ES-I3 (cell line): ENCODE measurements around the gene CA10.

ENCODE experiments used
- H3K36me3 ChIP-seq: 2 replicates; pipeline ENCODE4 v1.6.1; 2013; ENCODE audit warnings: mild to moderate bottlenecking, low read length, control low read depth, moderate library complexity; ENCODE audit not compliant: insufficient read depth
- H3K4me1 ChIP-seq: 2 replicates; pipeline ENCODE4 v1.6.1; 2013; ENCODE audit warnings: mild to moderate bottlenecking, control low read depth, low read length; ENCODE audit not compliant: insufficient read depth
- H3K9ac ChIP-seq: 2 replicates; pipeline ENCODE4 v1.6.1; 2013; ENCODE audit warnings: low read depth, mild to moderate bottlenecking, low read length, moderate library complexity
- H3K9me3 ChIP-seq: 2 replicates; pipeline ENCODE4 v1.6.1; 2013; ENCODE audit warnings: mild to moderate bottlenecking, low read length, moderate library complexity; ENCODE audit not compliant: control insufficient read depth, insufficient read depth

CA10 gene

GRCh38 chr17:52047086-52047485, 111.4 kb downstream of the CA10 start:
- H3K36me3 ChIP-seq, result no peaks in the 10 kb centered on the region
- no peaks in the 10 kb centered on the region for H3K9me3 ChIP-seq
- peaks cover 10% of the 10 kb centered on the region; the same call in 1 of the 2 replicates for H3K4me1 ChIP-seq
- H3K9ac ChIP-seq, result no peak overlapping the region

GRCh38 chr17:52041123-52041617, 117.3 kb downstream of the CA10 start:
- no peaks in the 10 kb centered on the region for H3K9me3 ChIP-seq
- H3K9ac ChIP-seq, result no peak overlapping the region
- no peaks in the 10 kb centered on the region for H3K4me1 ChIP-seq
- no peaks in the 10 kb centered on the region for H3K36me3 ChIP-seq

- Histone ChIP-seq H3K36me3 (no peaks in the 10 kb centered on the region), H3K9me3 (no peaks in the 10 kb centered on the region), H3K4me1 (no peaks in the 10 kb centered on the region), H3K9ac (no peak overlapping the region)
Measured at GRCh38 chr17:52036416-52036815, 122.1 kb downstream of the CA10 start.

- no peaks in the 10 kb centered on the region for H3K9me3 ChIP-seq
- H3K4me1 ChIP-seq, result no peaks in the 10 kb centered on the region
- no peaks in the 10 kb centered on the region for H3K36me3 ChIP-seq
- H3K9ac ChIP-seq, result no peak overlapping the region
Measured at GRCh38 chr17:52035336-52035915, 123.1 kb downstream of the CA10 start.

- no peaks in the 10 kb centered on the region for H3K9me3 ChIP-seq
- H3K36me3 ChIP-seq, result no peaks in the 10 kb centered on the region
- H3K9ac ChIP-seq, result no peak overlapping the region
- H3K4me1 ChIP-seq, result peaks cover 4% of the 10 kb centered on the region; the same call in 1 of the 2 replicates
Measured at GRCh38 chr17:52032454-52032853, 126.1 kb downstream of the CA10 start.

GRCh38 chr17:52030052-52030451, 128.5 kb downstream of the CA10 start:
- H3K36me3 ChIP-seq, result no peaks in the 10 kb centered on the region
- H3K9ac ChIP-seq, result no peak overlapping the region
- peaks cover 5% of the 10 kb centered on the region; the same call in 1 of the 2 replicates for H3K4me1 ChIP-seq
- no peaks in the 10 kb centered on the region for H3K9me3 ChIP-seq

GRCh38 chr17:52027620-52028295, 130.8 kb downstream of the CA10 start:
- no peaks in the 10 kb centered on the region for H3K9me3 ChIP-seq
- peaks cover 5% of the 10 kb centered on the region; the same call in 1 of the 2 replicates for H3K4me1 ChIP-seq
- no peaks in the 10 kb centered on the region for H3K36me3 ChIP-seq
- H3K9ac ChIP-seq, result no peak overlapping the region

GRCh38 chr17:52027081-52027480, 131.4 kb downstream of the CA10 start:
- H3K36me3 ChIP-seq, result no peaks in the 10 kb centered on the region
- no peaks in the 10 kb centered on the region for H3K9me3 ChIP-seq
- no peak overlapping the region for H3K9ac ChIP-seq
- peaks cover 5% of the 10 kb centered on the region; the same call in 1 of the 2 replicates for H3K4me1 ChIP-seq

GRCh38 chr17:52026075-52026474, 132.4 kb downstream of the CA10 start:
- Histone ChIP-seq H3K36me3 (no peaks in the 10 kb centered on the region), H3K4me1 (peaks cover 5% of the 10 kb centered on the region; the same call in 1 of the 2 replicates), H3K9me3 (no peaks in the 10 kb centered on the region), H3K9ac (no peak overlapping the region)

GRCh38 chr17:52025236-52025635, 133.3 kb downstream of the CA10 start:
- peaks cover 5% of the 10 kb centered on the region; the same call in 1 of the 2 replicates for H3K4me1 ChIP-seq
- no peaks in the 10 kb centered on the region for H3K9me3 ChIP-seq
- no peak overlapping the region for H3K9ac ChIP-seq
- no peaks in the 10 kb centered on the region for H3K36me3 ChIP-seq

GRCh38 chr17:52024300-52024870, 134.1 kb downstream of the CA10 start:
- Histone ChIP-seq H3K4me1 (peaks cover 5% of the 10 kb centered on the region; the same call in 1 of the 2 replicates), H3K36me3 (no peaks in the 10 kb centered on the region), H3K9ac (no peak overlapping the region), H3K9me3 (no peaks in the 10 kb centered on the region)

- no peaks in the 10 kb centered on the region for H3K4me1 ChIP-seq
- no peaks in the 10 kb centered on the region for H3K36me3 ChIP-seq
- H3K9me3 ChIP-seq, result no peaks in the 10 kb centered on the region
- H3K9ac ChIP-seq, result no peak overlapping the region
Measured at GRCh38 chr17:52011064-52011463, 147.4 kb downstream of the CA10 start.

GRCh38 chr17:51999654-52000053, 158.9 kb downstream of the CA10 start:
- Histone ChIP-seq H3K9me3 (no peaks in the 10 kb centered on the region), H3K36me3 (no peaks in the 10 kb centered on the region), H3K4me1 (no peaks in the 10 kb centered on the region; the same call in 1 of the 2 replicates), H3K9ac (no peak overlapping the region)

GRCh38 chr17:51997723-51998122, 160.8 kb downstream of the CA10 start:
- H3K9me3 ChIP-seq, result no peaks in the 10 kb centered on the region
- no peaks in the 10 kb centered on the region; the same call in 1 of the 2 replicates for H3K4me1 ChIP-seq
- no peaks in the 10 kb centered on the region for H3K36me3 ChIP-seq
- no peak overlapping the region for H3K9ac ChIP-seq
